Astrocyte (in vitro differentiated cells and primary cell): Measurements from ENCODE around the gene LSM2. TPM values are rescaled to one million over a fixed set of nuclear protein-coding genes. Genes with fewer than 3 reads are reported as not detected.
A peak's percentile ranks its signal among the peaks of the same experiment; 100 is the strongest.
"Not testable (repeated sequence)": the region's sequence is repeated elsewhere in the genome, so short reads cannot be mapped to it uniquely, and the experiment has no call there.

ENCODE experiments used
- DNase-seq: peaks from one replicate; pipeline ENCODE4 v3.0.0-alpha.2; 2010; ENCODE audit warnings: low read depth
- FAIRE-seq: peaks from 2 replicates; lab custom pipeline; 2011; peaks lifted over from hg19 to GRCh38; lab: Jason Lieb, UNC
- H2AFZ ChIP-seq: 2 replicates; pipeline ENCODE4 v1.6.0; 2012; ENCODE audit warnings: low read depth, low read length, inconsistent platforms
- H3K27ac ChIP-seq: 2 replicates; pipeline ENCODE4 v1.5.1; 2011; ENCODE audit warnings: low read depth, low read length, inconsistent platforms
- H3K27me3 ChIP-seq: 2 replicates; pipeline ENCODE4 v1.6.0; 2011; ENCODE audit warnings: low read length, inconsistent platforms; ENCODE audit not compliant: insufficient read depth
- H3K36me3 ChIP-seq: 2 replicates; pipeline ENCODE4 v1.5.1; 2011; ENCODE audit warnings: low read length, inconsistent platforms; ENCODE audit not compliant: insufficient read depth
- H3K4me1 ChIP-seq: 2 replicates; pipeline ENCODE4 v1.5.1; 2011; ENCODE audit warnings: low read length, inconsistent platforms; ENCODE audit not compliant: insufficient read depth
- H3K4me2 ChIP-seq: 2 replicates; pipeline ENCODE4 v1.6.0; 2012; ENCODE audit warnings: low read length, inconsistent platforms
- H3K4me3 ChIP-seq: 2 replicates; pipeline ENCODE4 v1.5.1; 2011; ENCODE audit warnings: low read depth, mild to moderate bottlenecking, low read length, inconsistent platforms; ENCODE audit not compliant: insufficient read depth
- H3K79me2 ChIP-seq: 2 replicates; pipeline ENCODE4 v1.6.0; 2012; ENCODE audit warnings: mild to moderate bottlenecking, low read length, inconsistent platforms; ENCODE audit not compliant: insufficient read depth
- H3K9ac ChIP-seq: 2 replicates; pipeline ENCODE4 v1.6.0; 2012; ENCODE audit warnings: mild to moderate bottlenecking, low read length, inconsistent platforms
- H3K9me3 ChIP-seq: 2 replicates; pipeline ENCODE4 v1.5.1; 2012; ENCODE audit warnings: low read depth, mild to moderate bottlenecking, low read length, inconsistent platforms; ENCODE audit not compliant: insufficient read depth
- H4K20me1 ChIP-seq: 2 replicates; pipeline ENCODE4 v1.6.0; 2012; ENCODE audit warnings: low read length, inconsistent platforms; ENCODE audit not compliant: insufficient read depth
- H3K27ac Mint-ChIP-seq: one replicate; pipeline ENCODE4 v1.8.0; 2021; ENCODE audit warnings: mild to moderate bottlenecking, mixed read lengths; ENCODE audit not compliant: unreplicated experiment
- H3K27me3 Mint-ChIP-seq: one replicate; pipeline ENCODE4 v1.8.0; 2021; ENCODE audit warnings: low read depth, mixed read lengths; ENCODE audit not compliant: unreplicated experiment
- H3K36me3 Mint-ChIP-seq: one replicate; pipeline ENCODE4 v1.8.0; 2021; ENCODE audit warnings: low read depth, mixed read lengths; ENCODE audit not compliant: unreplicated experiment
- H3K4me1 Mint-ChIP-seq: one replicate; pipeline ENCODE4 v1.8.0; 2021; ENCODE audit warnings: low read depth, mixed read lengths; ENCODE audit not compliant: unreplicated experiment
- H3K4me3 Mint-ChIP-seq: one replicate; pipeline ENCODE4 v1.8.0; 2021; ENCODE audit warnings: mild to moderate bottlenecking, moderate library complexity, mixed read lengths; ENCODE audit not compliant: unreplicated experiment
- H3K9me3 Mint-ChIP-seq: one replicate; pipeline ENCODE4 v1.8.0; 2021; ENCODE audit warnings: mild to moderate bottlenecking, mixed read lengths; ENCODE audit not compliant: unreplicated experiment
- CTCF ChIP-seq: IDR thresholded peaks from 2 replicates; pipeline ENCODE4 v1.5.1; 2011; ENCODE audit warnings: low read depth, mild to moderate bottlenecking, inconsistent platforms, low read length, moderate library complexity; ENCODE audit not compliant: insufficient read depth
- EZH2 ChIP-seq: IDR thresholded peaks from 2 replicates; pipeline ENCODE4 v1.6.1; 2012; ENCODE audit warnings: mild to moderate bottlenecking, low read length, inconsistent platforms; ENCODE audit not compliant: insufficient read depth
- total RNA-seq: library from RNA; stranded (reverse); gene quantifications from 2 replicates; pipeline ENCODE4 v1.2.1, GENCODE V29; 2021

LSM2 gene
- total RNA-seq, 1 donor from 2014 or later = 43.8 TPM

- H3K4me3 Mint-ChIP-seq = peak overlapping the region; percentile 88
Observed at GRCh38 chr6:31826793-31827285, 20.1 kb upstream of the LSM2 start.

GRCh38 chr6:31825553-31825952 is 18.8 kb upstream of the LSM2 start:
- peaks cover 20% of the 10 kb centered on the region for H3K4me1 Mint-ChIP-seq
- no peak for FAIRE-seq

More at GRCh38 chr6:31826793-31827285, 20.1 kb upstream of the LSM2 start:
- FAIRE-seq (no peak), DNase-seq (peak; percentile 81)
- no peaks in the 10 kb centered on the region for H3K36me3 Mint-ChIP-seq
- peak overlapping the region; percentile 80 for H2AFZ ChIP-seq
- peaks cover 20% of the 10 kb centered on the region for H3K4me1 Mint-ChIP-seq
- H3K4me2 ChIP-seq = peak overlapping the region; percentile 86
- H3K27me3 ChIP-seq = no peaks in the 10 kb centered on the region
- TF ChIP-seq EZH2 = no peak
- TF ChIP-seq CTCF = no peak
- no peaks in the 10 kb centered on the region for H3K27me3 Mint-ChIP-seq
- H3K27ac ChIP-seq = peak overlapping the region; percentile 77
- H3K9me3 Mint-ChIP-seq = no peaks in the 10 kb centered on the region
- no peaks in the 10 kb centered on the region for H3K36me3 ChIP-seq
- no peaks in the 10 kb centered on the region for H3K9me3 ChIP-seq
- peaks cover 7% of the 10 kb centered on the region for H4K20me1 ChIP-seq
- peak overlapping the region; percentile 49 for H3K4me3 ChIP-seq
- peak overlapping the region; percentile 91 for H3K27ac Mint-ChIP-seq
- H3K9ac ChIP-seq = peak overlapping the region; percentile 79
- H3K4me1 ChIP-seq = peaks cover 15% of the 10 kb centered on the region
- H3K79me2 ChIP-seq = peaks cover 25% of the 10 kb centered on the region

GRCh38 chr6:31823592-31824196 is 16.9 kb upstream of the LSM2 start:
- H3K4me1 ChIP-seq = peaks cover 17% of the 10 kb centered on the region
- H4K20me1 ChIP-seq, H3K9me3 ChIP-seq, H3K9ac ChIP-seq, H3K4me3 ChIP-seq, H3K9me3 Mint-ChIP-seq, H3K36me3 ChIP-seq, H3K27ac ChIP-seq, H3K79me2 ChIP-seq, FAIRE-seq, H3K27me3 Mint-ChIP-seq, H3K4me2 ChIP-seq, H3K36me3 Mint-ChIP-seq, H3K27me3 ChIP-seq, DNase-seq, H2AFZ ChIP-seq: not testable (repeated sequence)
- Mint-ChIP-seq H3K4me1 (peaks cover 17% of the 10 kb centered on the region), H3K4me3 (peak overlapping the region; percentile 57), H3K27ac (peak overlapping the region; percentile 34)

More at GRCh38 chr6:31825553-31825952, 18.8 kb upstream of the LSM2 start:
- no peaks in the 10 kb centered on the region for H3K36me3 ChIP-seq
- H3K4me2 ChIP-seq = no peak overlapping the region
- Mint-ChIP-seq H3K4me3 (peak overlapping the region; percentile 88), H3K27me3 (no peaks in the 10 kb centered on the region), H3K27ac (no peak overlapping the region), H3K9me3 (no peaks in the 10 kb centered on the region), H3K36me3 (no peaks in the 10 kb centered on the region)
- no peaks in the 10 kb centered on the region for H3K9me3 ChIP-seq
- peaks cover 7% of the 10 kb centered on the region for H4K20me1 ChIP-seq
- no peak overlapping the region for H3K27ac ChIP-seq
- peaks cover 17% of the 10 kb centered on the region for H3K4me1 ChIP-seq
- no peak for TF ChIP-seq EZH2
- TF ChIP-seq CTCF = no peak
- peaks cover 12% of the 10 kb centered on the region for H3K79me2 ChIP-seq
- no peak overlapping the region for H3K9ac ChIP-seq
- no peaks in the 10 kb centered on the region for H3K27me3 ChIP-seq
- no peak overlapping the region for H2AFZ ChIP-seq
- H3K4me3 ChIP-seq = no peak overlapping the region
- DNase-seq = no peak
